Parathyroid adenoma (tissue), 2 donors: ENCODE measurements around the gene DPYSL5.
A peak's percentile ranks its signal among the peaks of the same experiment; 100 is the strongest.

Source experiments
- H2AFZ ChIP-seq: fragments of 300-600 bp; sonication (generic); one replicate; pipeline ENCODE4 v1.7.0; 2017; ENCODE audit warnings: antibody characterized with exemption, mild to moderate bottlenecking
- H3K27ac ChIP-seq: fragments of 300-600 bp; sonication (generic); one replicate; pipeline ENCODE4 v1.7.0; 2017
- H3K27me3 ChIP-seq: fragments of 300-600 bp; sonication (generic); one replicate; pipeline ENCODE4 v1.7.0; 2017; ENCODE audit warnings: low read length; ENCODE audit not compliant: control insufficient read depth, insufficient read depth
- H3K36me3 ChIP-seq: fragments of 300-600 bp; sonication (generic); one replicate; pipeline ENCODE4 v1.7.0; 2017; ENCODE audit warnings: low read length; ENCODE audit not compliant: control insufficient read depth, insufficient read depth
- H3K4me1 ChIP-seq: fragments of 300-600 bp; sonication (generic); one replicate; pipeline ENCODE4 v1.7.0; 2017; ENCODE audit warnings: control low read depth
- H3K4me2 ChIP-seq: fragments of 300-600 bp; sonication (generic); one replicate; pipeline ENCODE4 v1.7.0; 2017; ENCODE audit warnings: low read length
- H3K4me3 ChIP-seq: fragments of 300-600 bp; sonication (generic); one replicate; pipeline ENCODE4 v1.7.0; 2017; ENCODE audit warnings: low read depth, low read length
- H3K79me2 ChIP-seq: fragments of 300-600 bp; sonication (generic); one replicate; pipeline ENCODE4 v1.7.0; 2017; ENCODE audit warnings: control low read depth
- H3K9ac ChIP-seq: fragments of 300-600 bp; sonication (generic); one replicate; pipeline ENCODE4 v1.7.0; 2017; ENCODE audit warnings: mild to moderate bottlenecking
- H3K9me3 ChIP-seq: fragments of 300-600 bp; sonication (generic); one replicate; pipeline ENCODE4 v1.7.0; 2017; ENCODE audit warnings: low read length; ENCODE audit not compliant: control insufficient read depth
- CTCF ChIP-seq: fragments of 300-600 bp; sonication (generic); IDR thresholded peaks from one replicate; pipeline ENCODE4 v1.7.0; 2017; ENCODE audit warnings: antibody characterized with exemption, mild to moderate bottlenecking
- donor health status: primary hyperparathyroidism.

Gene DPYSL5

DNA sequence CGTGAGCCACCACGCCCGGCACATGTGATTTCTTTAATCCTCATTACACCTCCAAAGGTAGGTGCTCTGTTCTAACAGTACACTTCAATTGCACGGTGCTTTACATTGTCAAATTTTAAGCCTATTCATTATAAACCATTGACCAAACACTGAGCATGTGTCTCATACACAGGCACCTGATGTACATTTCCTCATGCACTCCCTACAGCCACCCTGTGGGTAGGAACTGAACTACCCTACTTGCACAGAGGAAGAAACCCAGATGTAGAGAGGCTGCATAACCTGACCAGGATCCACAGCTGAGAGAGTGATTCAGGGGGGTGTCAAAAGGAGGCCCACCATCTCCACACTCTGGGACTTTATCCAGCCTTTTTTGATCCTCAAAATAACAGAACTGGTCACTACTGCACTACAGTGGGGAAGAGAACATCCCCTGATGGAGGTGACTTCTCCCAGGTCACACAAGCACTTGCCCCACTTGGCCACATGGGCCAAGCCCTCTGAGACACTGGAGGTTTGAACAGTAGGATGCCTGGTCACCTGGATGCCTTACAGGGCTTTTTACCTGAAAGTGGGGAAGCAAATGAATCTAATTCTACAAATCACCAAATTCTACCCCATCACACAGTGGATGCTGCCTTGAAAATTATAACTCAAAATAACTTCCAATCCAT lies 6.9 kb upstream of the DPYSL5 start:
- Histone ChIP-seq H3K27ac (no peak overlapping the region), H3K4me2 (no peak overlapping the region), H3K79me2 (no peaks in the 10 kb centered on the region), H3K36me3 (no peaks in the 10 kb centered on the region), H3K4me1 (no peaks in the 10 kb centered on the region), H2AFZ (no peak overlapping the region), H3K4me3 (no peak overlapping the region), H3K9me3 (no peaks in the 10 kb centered on the region), H3K27me3 (no peaks in the 10 kb centered on the region), H3K9ac (no peak overlapping the region)
- no peak for TF ChIP-seq CTCF

GRCh38 chr2:26843041-26843440 lies 4.9 kb upstream of the DPYSL5 start:
- no peak for TF ChIP-seq CTCF
- no peaks in the 10 kb centered on the region for H3K79me2 ChIP-seq
- no peak overlapping the region for H3K27ac ChIP-seq
- H3K4me1 ChIP-seq = no peaks in the 10 kb centered on the region
- H3K36me3 ChIP-seq = no peaks in the 10 kb centered on the region
- H3K4me2 ChIP-seq = no peak overlapping the region
- peaks cover 14% of the 10 kb centered on the region for H3K27me3 ChIP-seq
- no peak overlapping the region for H3K4me3 ChIP-seq
- H3K9ac ChIP-seq = no peak overlapping the region
- H3K9me3 ChIP-seq = no peaks in the 10 kb centered on the region
- H2AFZ ChIP-seq = no peak overlapping the region

- H3K27ac ChIP-seq = no peak overlapping the region
Measured at GRCh38 chr2:26845021-26845420, 2.9 kb upstream of the DPYSL5 start.

GRCh38 chr2:26846334-26847306 lies 1.3 kb upstream of the DPYSL5 start:
- Histone ChIP-seq H2AFZ (peak overlapping the region; percentile 70), H3K4me2 (no peak overlapping the region), H3K9me3 (no peaks in the 10 kb centered on the region), H3K4me1 (peaks cover 7% of the 10 kb centered on the region), H3K36me3 (no peaks in the 10 kb centered on the region), H3K79me2 (no peaks in the 10 kb centered on the region), H3K27ac (no peak overlapping the region), H3K4me3 (no peak overlapping the region), H3K9ac (no peak overlapping the region), H3K27me3 (peaks cover 23% of the 10 kb centered on the region)
- peak; percentile 89 for TF ChIP-seq CTCF

More at GRCh38 chr2:26845021-26845420, 2.9 kb upstream of the DPYSL5 start:
- Histone ChIP-seq H3K79me2 (no peaks in the 10 kb centered on the region), H3K27me3 (peaks cover 23% of the 10 kb centered on the region), H3K4me3 (no peak overlapping the region), H3K9ac (no peak overlapping the region), H2AFZ (no peak overlapping the region), H3K36me3 (no peaks in the 10 kb centered on the region), H3K4me2 (no peak overlapping the region), H3K9me3 (no peaks in the 10 kb centered on the region), H3K4me1 (peaks cover 7% of the 10 kb centered on the region)
- no peak for TF ChIP-seq CTCF
